GM21619 (cell line): Measurements from ENCODE around the gene MARK3.
"Not testable (repeated sequence)": the region's sequence is repeated elsewhere in the genome, so short reads cannot be mapped to it uniquely, and the experiment has no call there.

Source experiments
- ATAC-seq: cut with Tn5 transposase; IDR thresholded peaks from one replicate; pipeline ENCODE4 v1.9.1; 2021; ENCODE audit not compliant: unreplicated experiment

Gene MARK3

GRCh38 chr14:103509864-103510723 lies 124.9 kb downstream of the MARK3 start:
- no peak for ATAC-seq

GRCh38 chr14:103510724-103511693 lies 125.8 kb downstream of the MARK3 start:
- ATAC-seq, result no peak

DNA sequence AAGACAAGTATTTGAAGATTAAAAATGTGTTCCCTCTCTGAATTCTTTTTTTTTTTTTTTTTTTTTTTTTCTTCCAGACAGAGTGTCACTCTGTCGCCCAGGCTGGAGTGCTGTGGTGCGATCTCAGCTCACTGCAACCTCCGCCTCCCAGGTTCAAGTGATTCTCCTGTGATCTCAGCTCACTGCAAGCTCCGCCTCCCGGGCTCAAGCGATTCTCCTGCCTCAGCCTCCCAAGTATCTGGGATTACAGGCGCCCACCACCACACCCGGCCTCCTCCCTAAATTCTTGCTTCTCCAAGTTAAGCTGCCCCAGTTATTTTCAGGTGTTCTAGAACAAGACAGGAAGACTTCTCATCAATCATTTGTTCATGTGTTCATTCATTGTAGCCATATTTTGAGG lies 127.0 kb downstream of the MARK3 start:
- not testable (repeated sequence) for ATAC-seq

DNA sequence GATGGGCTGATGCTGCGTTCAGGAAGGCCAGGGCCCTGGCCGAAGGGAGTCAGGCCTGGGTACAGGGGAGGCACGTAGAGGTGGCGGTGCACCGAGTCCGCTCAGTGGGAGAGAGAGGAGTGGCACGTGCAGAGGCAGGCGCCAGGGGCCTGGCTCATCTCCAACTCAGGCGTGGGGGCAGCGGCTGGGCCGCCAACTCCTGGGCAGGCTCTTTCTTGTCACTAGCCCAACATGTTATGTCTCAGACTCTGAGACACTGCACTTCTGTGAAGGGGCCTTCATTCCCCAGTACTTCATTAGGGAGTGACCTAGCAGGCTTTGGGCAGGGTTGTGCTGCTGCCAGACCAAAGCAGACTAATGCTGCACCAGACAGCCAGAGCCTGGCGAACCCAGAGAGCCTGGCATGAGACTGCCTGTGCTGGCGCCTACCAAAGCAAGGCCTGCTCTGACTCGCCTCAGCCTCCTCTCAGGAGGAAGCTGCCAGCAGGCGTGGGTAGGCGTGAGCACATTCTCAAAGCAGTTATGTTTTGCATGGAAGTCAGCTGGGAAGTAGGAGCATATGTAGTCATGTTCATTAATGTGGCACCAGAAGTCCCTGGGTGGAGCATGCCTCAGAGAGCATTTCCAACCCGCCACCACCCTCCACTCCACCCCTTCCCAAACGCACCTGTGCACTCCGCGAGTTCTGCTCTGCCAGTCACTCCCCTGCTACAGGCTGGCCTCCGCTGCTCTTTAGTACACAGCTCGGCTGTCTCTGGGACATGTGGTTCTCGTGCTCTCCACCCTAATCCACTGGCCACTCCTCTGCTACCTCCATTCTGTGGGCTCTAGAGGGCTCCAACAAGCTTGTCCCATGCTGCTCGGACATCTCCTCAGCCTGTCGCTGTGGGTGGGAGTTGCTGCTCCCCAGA lies 127.7 kb downstream of the MARK3 start:
- ATAC-seq, result no peak

GRCh38 chr14:103514596-103515421 lies 129.6 kb downstream of the MARK3 start:
- ATAC-seq, result no peak

DNA sequence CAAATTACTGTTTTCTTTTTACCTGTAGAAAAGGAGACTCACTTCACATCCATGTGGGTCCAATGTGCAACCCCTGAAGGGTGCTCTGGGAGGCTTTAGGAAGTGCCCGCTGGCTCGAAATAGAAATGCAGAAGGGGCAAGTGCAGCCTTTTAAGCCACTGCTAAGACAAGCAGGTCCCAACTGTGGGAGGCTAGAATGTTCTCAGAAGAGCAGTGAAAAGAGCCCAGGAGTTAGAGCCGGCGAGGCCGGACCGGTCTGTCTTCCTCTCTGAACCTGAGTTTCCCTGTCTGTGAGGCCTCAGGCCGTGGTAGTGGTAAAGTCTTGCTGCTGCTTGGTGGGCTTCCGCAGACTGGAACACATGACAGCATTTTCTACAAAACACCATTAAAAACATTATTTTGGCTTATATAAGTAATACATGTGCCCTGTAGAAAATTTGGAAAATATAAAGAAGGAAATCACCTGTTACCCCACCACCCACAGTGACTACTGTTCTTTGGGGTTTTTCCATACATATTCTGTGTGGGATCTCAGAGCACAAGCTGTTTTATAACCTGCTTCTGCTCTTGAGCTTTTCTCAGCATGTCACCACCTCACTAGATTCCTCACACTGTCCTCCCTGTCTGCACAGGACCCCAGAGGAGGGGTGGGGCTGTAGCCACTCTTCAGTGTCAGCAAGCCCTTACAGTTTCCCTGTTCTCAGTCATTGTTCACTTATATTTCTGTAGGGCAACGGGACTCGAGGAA lies 131.4 kb downstream of the MARK3 start:
- ATAC-seq, result no peak

- no peak for ATAC-seq
Measured at GRCh38 chr14:103517174-103517566, 132.0 kb downstream of the MARK3 start.

DNA sequence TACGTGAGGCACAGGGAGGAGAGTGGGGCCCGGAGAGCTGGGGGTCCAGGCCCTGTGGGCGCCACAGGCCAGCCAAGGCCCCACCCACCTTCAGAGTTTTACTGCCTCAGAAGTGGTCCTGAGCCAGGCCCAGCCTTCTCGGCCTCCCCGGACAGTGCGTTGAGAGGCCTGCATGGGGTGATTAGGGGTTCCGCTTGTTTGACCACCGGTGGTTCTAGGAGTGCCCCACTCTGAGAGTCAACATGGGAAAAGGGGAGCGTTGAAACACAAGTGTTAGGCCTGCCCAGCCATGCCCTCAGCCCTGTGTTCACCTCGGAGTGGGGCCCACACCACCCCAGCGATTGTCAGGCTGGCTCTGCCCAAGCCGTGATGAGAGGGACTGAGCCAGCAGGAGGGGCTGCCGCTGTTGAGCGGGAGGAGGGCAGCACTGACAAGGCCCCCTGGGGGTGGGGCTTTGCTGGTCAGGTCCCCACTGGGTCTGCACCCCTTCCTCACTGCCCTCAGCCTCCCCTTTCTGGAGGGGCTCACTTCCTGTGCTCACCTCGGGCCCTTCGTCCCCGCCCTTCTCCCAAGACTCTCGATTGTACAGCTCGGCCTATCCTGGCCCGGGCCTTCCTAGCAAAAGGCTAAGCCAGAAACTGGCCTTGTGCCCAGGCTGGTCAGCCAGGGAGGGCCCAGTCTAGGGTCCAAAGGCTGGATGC lies 132.7 kb downstream of the MARK3 start:
- ATAC-seq, result no peak

DNA sequence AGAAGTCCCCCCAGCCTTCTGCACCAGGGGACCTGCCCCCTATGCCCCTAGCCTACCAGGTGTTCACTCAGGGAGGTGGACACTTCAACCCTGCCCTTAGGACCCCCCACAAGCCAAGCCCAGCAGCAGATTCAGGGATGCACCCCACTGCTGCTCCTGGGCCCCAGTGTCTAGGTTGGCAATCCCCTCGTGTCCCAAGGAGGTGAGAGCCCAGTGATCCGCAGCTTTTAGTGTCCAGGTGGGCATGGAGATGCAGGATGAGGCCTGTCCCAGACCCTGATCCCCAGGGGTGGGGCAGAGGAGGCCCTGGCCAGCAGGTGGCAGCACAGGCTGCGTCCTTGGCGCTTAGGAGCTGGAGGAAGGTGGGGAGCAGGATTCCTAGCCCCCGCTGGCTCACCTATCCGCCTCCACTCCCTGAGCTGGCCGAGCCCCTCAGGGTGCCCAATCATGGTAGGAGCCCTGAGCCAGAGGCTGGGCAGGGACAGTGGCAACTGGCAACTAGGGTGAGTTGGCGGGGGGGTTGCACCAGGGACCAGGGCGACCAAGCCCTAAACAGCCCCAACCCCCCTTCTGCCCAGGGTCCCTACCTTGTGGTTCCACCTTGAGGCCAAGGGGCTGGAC lies 133.3 kb downstream of the MARK3 start:
- ATAC-seq, result no peak

DNA sequence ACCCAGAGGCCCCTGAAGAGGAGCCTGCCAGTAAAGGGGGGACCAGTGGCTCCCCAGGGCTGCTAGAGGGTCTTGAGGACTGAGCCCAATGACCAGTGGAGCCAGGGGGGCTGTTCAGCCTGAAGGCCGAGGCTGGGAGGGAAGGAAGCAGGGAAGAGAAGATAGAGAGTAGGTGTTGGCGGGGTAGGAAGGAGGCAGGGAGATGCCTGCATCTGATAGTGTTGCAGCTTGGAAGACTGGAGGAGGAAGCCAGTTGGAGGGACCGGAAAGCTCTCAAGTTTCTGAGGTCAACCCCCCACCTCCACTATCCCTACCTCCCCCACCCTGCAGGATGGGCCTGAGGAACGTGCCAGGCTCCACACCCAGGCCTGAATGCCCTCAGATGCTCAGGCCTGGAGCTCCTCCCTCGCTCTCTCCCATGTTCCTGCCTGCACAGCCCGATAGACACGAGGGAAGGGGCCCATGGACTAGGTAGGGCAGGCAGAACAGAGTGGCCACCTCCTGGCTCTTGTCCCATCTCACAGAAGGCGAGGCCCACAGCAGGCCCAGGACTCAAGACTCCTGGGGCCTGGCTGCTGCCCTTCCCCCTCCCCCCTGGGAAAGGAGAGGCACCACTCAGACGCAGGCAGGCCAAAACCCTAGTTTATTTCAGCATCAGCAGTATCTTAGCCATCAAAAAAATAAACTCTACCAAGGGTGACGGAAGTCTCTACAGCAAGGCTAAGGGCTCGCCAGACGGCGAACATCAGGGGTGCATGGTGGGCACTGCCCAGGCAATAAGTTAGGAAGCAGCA lies 134.0 kb downstream of the MARK3 start:
- ATAC-seq, result no peak

DNA sequence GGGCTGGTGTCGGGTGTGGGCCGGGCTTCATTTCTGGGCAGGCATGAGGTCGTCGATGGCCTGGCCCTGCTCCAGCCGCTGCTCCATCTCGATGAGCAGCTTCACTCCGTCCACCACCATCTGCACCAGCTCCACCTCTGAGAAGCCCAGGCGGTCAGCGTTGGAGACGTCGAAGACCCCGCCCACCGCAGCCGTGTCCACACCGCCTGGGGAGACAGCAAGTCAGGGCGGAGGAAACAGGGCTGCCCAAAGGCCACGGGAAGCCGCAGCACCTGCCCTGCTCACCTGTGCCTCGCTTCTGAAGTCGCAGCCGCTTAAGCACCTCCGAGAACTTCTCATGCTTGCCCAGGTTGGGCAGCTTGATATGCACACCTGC lies 134.6 kb downstream of the MARK3 start:
- ATAC-seq, result no peak

- ATAC-seq, result no peak
Measured at GRCh38 chr14:103520269-103520656, 135.0 kb downstream of the MARK3 start.

DNA sequence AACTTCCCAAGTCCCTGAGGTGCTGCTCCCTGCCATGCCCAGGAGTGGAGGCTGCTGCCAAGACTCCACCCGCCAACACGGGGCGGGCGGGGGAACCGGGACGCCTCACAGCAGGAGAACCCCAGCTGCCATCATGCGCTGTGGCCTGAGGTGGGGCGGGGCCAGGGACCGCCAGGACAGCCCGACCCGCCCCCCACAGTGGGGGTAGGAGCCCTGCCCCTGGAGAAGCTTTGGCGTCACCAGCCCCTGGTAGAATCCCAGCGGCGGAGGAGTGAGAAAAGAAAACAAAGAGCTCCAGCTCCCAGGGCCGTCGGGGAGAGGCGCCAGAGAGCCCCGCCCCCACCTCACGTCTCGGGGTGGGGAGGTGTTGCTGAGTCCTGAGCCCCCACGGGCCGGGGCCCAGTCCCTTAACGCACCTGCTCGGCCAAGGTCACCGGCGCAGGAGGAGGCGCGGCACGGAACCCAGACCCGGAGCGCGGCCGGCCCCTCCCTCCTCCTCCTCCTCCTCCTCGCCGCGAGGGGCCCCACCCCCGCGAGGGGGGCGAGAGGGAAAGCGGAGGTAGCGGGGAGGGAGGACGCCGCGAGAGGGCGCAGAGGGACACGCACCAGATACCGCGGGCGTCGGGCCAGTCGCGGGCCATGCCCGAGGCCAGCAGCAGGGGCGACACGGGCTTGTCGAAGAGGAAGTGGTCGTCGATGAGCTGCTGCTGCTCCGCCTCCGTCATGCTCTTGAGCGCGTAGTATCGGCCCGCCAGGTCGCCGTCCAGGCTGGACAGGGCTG lies 135.6 kb downstream of the MARK3 start:
- ATAC-seq, result no peak

DNA sequence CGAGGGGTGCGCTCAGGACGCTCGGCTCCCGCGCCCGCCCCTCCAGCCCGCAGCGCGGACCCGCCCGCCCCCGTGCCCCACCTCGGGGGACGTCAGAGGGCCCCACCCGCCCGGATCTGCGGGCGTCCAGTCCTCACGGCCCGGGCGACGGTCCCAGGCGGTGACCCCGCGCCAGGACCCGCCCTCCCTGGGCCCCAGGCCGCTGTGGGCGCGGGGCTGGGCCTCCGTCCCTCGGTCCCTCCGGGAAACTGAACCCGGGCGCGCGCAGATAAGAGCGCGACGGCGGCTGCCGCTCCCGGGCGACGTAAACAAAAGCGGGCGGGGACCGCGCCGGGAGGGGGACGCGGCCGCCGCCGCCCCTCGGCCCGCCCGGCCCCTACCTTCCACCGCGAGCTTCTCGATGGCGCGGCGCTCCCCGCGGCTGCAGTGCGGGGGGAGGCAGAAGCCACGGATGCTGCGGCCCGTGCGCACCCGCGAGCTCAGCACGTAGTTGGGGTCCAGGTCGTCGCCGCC lies 136.3 kb downstream of the MARK3 start:
- ATAC-seq, result no peak

GRCh38 chr14:103521951-103522563 lies 136.8 kb downstream of the MARK3 start:
- no peak for ATAC-seq
